ENCODE data around the gene PTPRE. TPM values are rescaled to one million over a fixed set of nuclear protein-coding genes. Genes with fewer than 3 reads are reported as not detected.

PTPRE gene
- total RNA-seq, 4 donors from 2014 or later: 17.4 to 23.0 (median 20.1) TPM

DNA sequence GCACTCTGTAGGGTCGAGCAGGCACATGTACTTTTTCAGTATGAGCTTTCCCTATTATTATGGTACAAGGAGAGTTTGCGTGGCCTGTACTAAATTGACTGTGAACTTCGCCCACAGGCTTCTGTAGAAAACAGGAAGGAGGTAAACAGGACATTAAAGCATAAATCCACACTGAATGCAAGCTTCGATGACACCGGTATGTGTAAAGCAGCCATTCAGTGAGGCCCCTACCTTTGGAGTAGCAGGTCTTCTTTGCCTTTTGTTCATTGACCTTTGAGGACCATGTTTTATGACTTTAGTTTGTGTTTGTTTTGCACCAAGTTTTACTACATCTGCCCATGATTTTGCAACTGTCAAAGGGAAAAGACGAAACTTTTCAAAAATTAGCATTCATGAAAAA lies 204.8 kb downstream of the PTPRE start:
- 85 to 95% methylated on average over 6 of the region's 6 CpGs for WGBS, 2 donors
- no peak overlapping the region for H3K4me3 ChIP-seq (ENCODE audit: low read depth, poor library complexity, severe bottlenecking)
- no peak for DNase-seq (ENCODE audit: low spot score in 2 of 2)
- TF ChIP-seq POLR2A (IDR thresholded peaks at IDR 0.05): no peak
- TF ChIP-seq, protein P1, sequence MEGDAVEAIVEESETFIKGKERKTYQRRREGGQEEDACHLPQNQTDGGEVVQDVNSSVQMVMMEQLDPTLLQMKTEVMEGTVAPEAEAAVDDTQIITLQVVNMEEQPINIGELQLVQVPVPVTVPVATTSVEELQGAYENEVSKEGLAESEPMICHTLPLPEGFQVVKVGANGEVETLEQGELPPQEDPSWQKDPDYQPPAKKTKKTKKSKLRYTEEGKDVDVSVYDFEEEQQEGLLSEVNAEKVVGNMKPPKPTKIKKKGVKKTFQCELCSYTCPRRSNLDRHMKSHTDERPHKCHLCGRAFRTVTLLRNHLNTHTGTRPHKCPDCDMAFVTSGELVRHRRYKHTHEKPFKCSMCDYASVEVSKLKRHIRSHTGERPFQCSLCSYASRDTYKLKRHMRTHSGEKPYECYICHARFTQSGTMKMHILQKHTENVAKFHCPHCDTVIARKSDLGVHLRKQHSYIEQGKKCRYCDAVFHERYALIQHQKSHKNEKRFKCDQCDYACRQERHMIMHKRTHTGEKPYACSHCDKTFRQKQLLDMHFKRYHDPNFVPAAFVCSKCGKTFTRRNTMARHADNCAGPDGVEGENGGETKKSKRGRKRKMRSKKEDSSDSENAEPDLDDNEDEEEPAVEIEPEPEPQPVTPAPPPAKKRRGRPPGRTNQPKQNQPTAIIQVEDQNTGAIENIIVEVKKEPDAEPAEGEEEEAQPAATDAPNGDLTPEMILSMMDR (IDR thresholded peaks at IDR 0.05): no peak
- intact Hi-C loops (cut with DNase I; ENCODE audit: low total_unique reads): no loop called here

DNA sequence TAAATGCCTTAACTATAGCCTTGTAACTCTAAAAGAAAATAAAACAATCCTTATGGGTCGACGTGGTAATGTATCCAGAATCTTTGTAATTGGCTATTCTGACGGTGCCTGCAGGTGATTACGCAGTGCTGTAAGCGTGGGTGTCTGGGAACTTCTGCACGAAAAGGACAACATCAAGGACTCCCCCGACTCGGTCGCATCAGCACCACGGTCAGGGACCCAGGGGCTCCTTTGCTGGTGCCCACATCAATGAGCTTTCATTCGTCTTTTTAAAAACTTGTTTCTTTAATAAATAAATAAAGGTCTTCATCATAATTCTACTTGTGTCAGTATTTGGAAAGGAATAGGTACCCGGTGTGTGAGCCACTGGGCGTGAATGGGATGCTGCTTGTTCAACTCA lies 206.1 kb downstream of the PTPRE start:
- intact Hi-C loops (cut with DNase I; ENCODE audit: low total_unique reads): no loop called here
- no peak for DNase-seq (ENCODE audit: low spot score in 2 of 2)
- 93 to 95% methylated on average over 13 of the region's 13 CpGs for WGBS, 2 donors
- no peak overlapping the region for H3K4me3 ChIP-seq (ENCODE audit: low read depth, poor library complexity, severe bottlenecking)
- TF ChIP-seq POLR2A (IDR thresholded peaks at IDR 0.05): no peak

DNA sequence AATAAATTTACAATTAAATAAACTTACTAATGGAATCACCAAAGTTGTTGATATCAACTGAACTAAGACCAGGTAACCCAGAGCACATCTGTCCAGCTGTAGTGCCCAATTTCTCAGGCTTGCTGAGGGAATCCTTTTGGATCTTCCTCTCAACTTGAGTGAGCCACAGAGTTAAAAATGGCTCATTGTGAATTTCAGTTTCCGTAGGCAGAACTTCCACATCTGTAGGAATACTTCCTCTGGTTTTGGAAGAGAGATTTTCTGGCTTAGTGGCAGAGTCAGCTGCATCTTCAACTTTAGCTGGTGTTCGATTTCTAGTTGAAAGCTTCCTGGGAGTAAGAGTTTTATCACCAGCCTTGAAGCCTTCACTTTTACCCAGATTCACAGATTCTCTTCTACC lies 208.0 kb downstream of the PTPRE start:
- no peak overlapping the region for H3K4me3 ChIP-seq (ENCODE audit: low read depth, poor library complexity, severe bottlenecking)
- intact Hi-C loops (cut with DNase I; ENCODE audit: low total_unique reads): no loop called here
- no peak for DNase-seq (ENCODE audit: low spot score in 2 of 2)
- no peak for TF ChIP-seq POLR2A (IDR thresholded peaks at IDR 0.05)
- TF ChIP-seq, protein P1 (IDR thresholded peaks at IDR 0.05): no peak
- 81 to 96% methylated on average over 2 of the region's 2 CpGs for WGBS, 2 donors

DNA sequence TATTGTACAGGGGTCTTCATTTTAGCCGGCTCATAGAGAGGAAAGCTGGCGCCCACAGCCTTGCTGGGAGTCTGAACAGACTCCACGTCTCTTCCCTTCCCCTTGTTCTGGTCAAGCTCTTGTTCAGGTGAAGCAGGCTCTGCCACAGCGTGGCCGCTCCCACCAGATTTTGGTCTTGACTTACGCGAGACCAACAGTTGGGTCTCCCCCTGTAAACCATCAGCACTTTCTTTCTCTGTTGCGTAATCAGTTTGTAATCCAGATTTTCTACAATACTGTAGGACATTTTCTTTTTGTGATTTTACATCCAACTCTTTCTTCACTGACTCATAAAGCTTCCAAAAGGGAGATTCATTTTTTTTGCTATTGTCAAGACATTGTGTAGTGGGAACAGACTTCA lies 208.5 kb downstream of the PTPRE start:
- intact Hi-C loops (cut with DNase I; ENCODE audit: low total_unique reads): no loop called here

DNA sequence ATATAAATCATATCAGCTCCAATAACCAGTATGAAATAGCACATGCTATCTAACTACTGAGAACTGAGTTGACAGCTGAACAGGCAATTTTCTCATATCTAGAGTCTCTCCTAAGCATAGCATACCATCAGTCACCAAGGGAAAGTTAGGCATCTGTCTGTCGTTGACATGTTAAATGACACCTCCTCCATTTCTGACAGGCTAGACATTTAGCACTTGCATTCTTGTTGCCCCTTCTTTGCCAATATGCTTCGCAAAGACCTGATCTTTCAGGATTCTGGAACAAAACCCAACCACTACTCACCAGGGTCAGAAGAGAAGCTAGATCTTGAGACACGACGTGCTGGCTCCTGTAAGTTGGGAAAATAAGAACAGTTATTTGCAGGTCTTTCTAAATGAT lies 209.3 kb downstream of the PTPRE start:
- no peak for DNase-seq (ENCODE audit: low spot score in 2 of 2)
- TF ChIP-seq POLR2A (IDR thresholded peaks at IDR 0.05): no peak
- TF ChIP-seq, protein P1 (IDR thresholded peaks at IDR 0.05): no peak
- 87% methylated on average over 4 of the region's 4 CpGs for WGBS, 2 donors
- no peak overlapping the region for H3K4me3 ChIP-seq (ENCODE audit: low read depth, poor library complexity, severe bottlenecking)
- intact Hi-C loops (cut with DNase I; ENCODE audit: low total_unique reads): no loop called here

More for the DNA sequence above, 208.5 kb downstream of the PTPRE start:
- no peak for DNase-seq (ENCODE audit: low spot score in 2 of 2)
- WGBS, 2 donors: 93 to 98% methylated on average over 8 of the region's 8 CpGs
- no peak for TF ChIP-seq POLR2A (IDR thresholded peaks at IDR 0.05)
- TF ChIP-seq, protein P1 (IDR thresholded peaks at IDR 0.05): no peak
- no peak overlapping the region for H3K4me3 ChIP-seq (ENCODE audit: low read depth, poor library complexity, severe bottlenecking)

DNA sequence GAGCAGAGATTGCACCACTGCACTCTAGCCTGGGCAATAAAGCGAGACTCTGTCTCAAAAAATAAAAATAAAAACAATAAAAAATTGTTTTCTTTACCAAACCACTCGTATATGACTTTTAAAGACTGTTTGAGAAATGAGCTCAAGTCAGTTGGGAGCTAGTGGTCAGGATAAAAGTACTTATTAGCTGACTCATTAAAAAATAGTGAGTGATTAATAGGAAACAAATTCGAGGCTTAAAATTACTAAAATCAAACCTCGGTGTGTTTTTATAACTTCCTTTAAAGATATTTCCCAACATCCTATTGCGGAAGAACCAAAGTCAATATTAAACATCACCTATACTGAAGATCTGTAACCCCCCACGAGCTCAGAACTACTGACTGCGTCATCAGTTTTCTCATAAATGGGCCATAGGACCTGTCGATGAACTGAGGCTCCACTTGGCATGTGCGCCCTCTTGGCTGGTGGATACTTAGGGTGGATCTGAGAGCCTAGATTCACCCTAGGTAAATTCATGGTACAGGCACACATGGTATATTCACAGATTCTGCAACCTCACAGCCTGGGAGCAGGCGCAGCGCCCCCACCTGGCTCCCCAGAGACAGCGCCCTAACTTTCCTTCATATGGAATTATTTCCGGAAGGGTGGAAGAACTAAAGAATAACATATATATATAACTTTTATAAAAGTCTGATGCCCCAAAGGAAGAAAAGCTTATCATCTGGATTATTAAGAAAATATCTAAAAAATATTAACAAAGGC lies 210.1 kb downstream of the PTPRE start:
- TF ChIP-seq, protein P1 (IDR thresholded peaks at IDR 0.05): no peak
- no peak for TF ChIP-seq POLR2A (IDR thresholded peaks at IDR 0.05)
- WGBS, 2 donors: 90 to 92% methylated on average over 13 of the region's 13 CpGs
- intact Hi-C loops (cut with DNase I; ENCODE audit: low total_unique reads): no loop called here

More for the DNA sequence above, 210.1 kb downstream of the PTPRE start:
- DNase-seq (ENCODE audit: low spot score in 2 of 2): no peak
- H3K4me3 ChIP-seq (ENCODE audit: low read depth, poor library complexity, severe bottlenecking): no peak overlapping the region

Data from lower leg skin (tissue), 4 donors.